HEK293 (cell line): Measurements from ENCODE around the gene PSD2.
A peak's percentile ranks its signal among the peaks of the same experiment; 100 is the strongest.

Experiments used
- CTCF ChIA-PET: fragments of 350-600 bp; formaldehyde crosslinking; extraction: SDS; loops from one replicate; lab custom pipeline; 2021; ENCODE audit warnings: antibody characterized with exemption; lab: Yijun Ruan, JAX
- POLR2A ChIA-PET: fragments of 300-600 bp; formaldehyde crosslinking; extraction: SDS; loops from one replicate; lab custom pipeline; 2020; ENCODE audit warnings: antibody characterized with exemption, inconsistent platforms; lab: Yijun Ruan, JAX
- H3K27ac ChIP-seq: fragments of 200-500 bp; sonication (Bioruptor generic); 2 replicates; pipeline ENCODE4 v1.5.1; 2014; ENCODE audit warnings: low read depth, low read length, control low read depth, inconsistent platforms; ENCODE audit errors: extremely low read depth
- H3K36me3 ChIP-seq, 2 experiments: fragments of 200-500 bp in 1 of 2; sonication (Bioruptor generic) in 1 of 2; 1 replicate in 1 of 2; 2 replicates in 1 of 2; pipeline ENCODE4 v1.5.1; 2014 to 2017; ENCODE audit warnings: inconsistent platforms in 2 of 2, low read length in 2 of 2; ENCODE audit not compliant: control insufficient read depth in 2 of 2, insufficient read depth in 1 of 2
- H3K4me1 ChIP-seq: fragments of 200-500 bp; sonication (Bioruptor generic); 2 replicates; pipeline ENCODE4 v1.5.1; 2014; ENCODE audit warnings: mild to moderate bottlenecking, low read length, inconsistent platforms; ENCODE audit not compliant: control insufficient read depth, insufficient read depth
- H3K4me3 ChIP-seq: 2 replicates; pipeline ENCODE4 v1.5.1; 2011; ENCODE audit warnings: low read depth, mild to moderate bottlenecking, control low read depth, low read length, moderate library complexity
- H3K9me3 ChIP-seq: fragments of 200-500 bp; sonication (Bioruptor generic); 2 replicates; pipeline ENCODE4 v1.5.1; 2014; ENCODE audit warnings: low read depth, low read length, inconsistent platforms; ENCODE audit not compliant: control insufficient read depth, insufficient read depth
- BCL11B ChIP-seq: fragments of 450-650 bp; formaldehyde crosslinking; IDR thresholded peaks from 2 replicates; pipeline ENCODE4 v1.5.1; 2016; ENCODE audit warnings: low read depth, missing biosample characterization, missing genetic modification characterization
- EGR2 ChIP-seq: fragments of 450-650 bp; formaldehyde crosslinking; IDR thresholded peaks from 2 replicates; pipeline ENCODE4 v1.5.1; 2016; ENCODE audit warnings: low read depth, missing biosample characterization, missing genetic modification characterization
- IKZF3 ChIP-seq: fragments of 450-650 bp; IDR thresholded peaks from 2 replicates; pipeline ENCODE4 v1.5.0; 2018; ENCODE audit warnings: missing biosample characterization, mild to moderate bottlenecking, missing genetic modification characterization, moderate library complexity
- KLF7 ChIP-seq: fragments of 450-650 bp; formaldehyde crosslinking; IDR thresholded peaks from 2 replicates; pipeline ENCODE4 v1.5.1; 2016; ENCODE audit warnings: missing biosample characterization, missing genetic modification characterization, borderline replicate concordance
- SCRT2 ChIP-seq: fragments of 450-650 bp; formaldehyde crosslinking; IDR thresholded peaks from 2 replicates; pipeline ENCODE4 v1.5.1; 2016; ENCODE audit warnings: missing biosample characterization, missing genetic modification characterization
- SETDB1 ChIP-seq: IDR thresholded peaks from one replicate; pipeline ENCODE4 v1.6.1; 2017; ENCODE audit warnings: mild to moderate bottlenecking, low read length, moderate library complexity, mixed read lengths; ENCODE audit not compliant: insufficient read length
- YY1 ChIP-seq: fragments of 450-650 bp; formaldehyde crosslinking; IDR thresholded peaks from 2 replicates; pipeline ENCODE4 v1.5.1; 2018; ENCODE audit warnings: missing biosample characterization, missing genetic modification characterization
- ZBTB21 ChIP-seq: fragments of 450-650 bp; formaldehyde crosslinking; IDR thresholded peaks from 2 replicates; pipeline ENCODE4 v1.5.1; 2017; ENCODE audit warnings: missing biosample characterization, missing genetic modification characterization
- ZEB2 ChIP-seq: fragments of 450-650 bp; formaldehyde crosslinking; IDR thresholded peaks from 2 replicates; pipeline ENCODE4 v1.5.1; 2016; ENCODE audit warnings: missing biosample characterization, missing genetic modification characterization
- ZFP41 ChIP-seq: fragments of 450-650 bp; formaldehyde crosslinking; IDR thresholded peaks from 2 replicates; pipeline ENCODE4 v1.5.1; 2016; ENCODE audit warnings: missing biosample characterization, missing genetic modification characterization, borderline replicate concordance
- ZFP69B ChIP-seq: fragments of 450-650 bp; formaldehyde crosslinking; IDR thresholded peaks from 2 replicates; pipeline ENCODE4 v1.5.1; 2016; ENCODE audit warnings: missing biosample characterization, missing genetic modification characterization
- ZNF146 ChIP-seq: fragments of 450-650 bp; formaldehyde crosslinking; IDR thresholded peaks from 2 replicates; pipeline ENCODE4 v1.5.1; 2016; ENCODE audit warnings: missing biosample characterization, missing genetic modification characterization
- ZNF350 ChIP-seq: fragments of 450-650 bp; formaldehyde crosslinking; IDR thresholded peaks from 2 replicates; pipeline ENCODE4 v1.5.0; 2017; ENCODE audit warnings: missing biosample characterization, mild to moderate bottlenecking, missing genetic modification characterization
- ZNF416 ChIP-seq: fragments of 450-650 bp; formaldehyde crosslinking; IDR thresholded peaks from 2 replicates; pipeline ENCODE4 v1.5.1; 2016; ENCODE audit warnings: missing biosample characterization, missing genetic modification characterization
- ZNF423 ChIP-seq: fragments of 450-650 bp; formaldehyde crosslinking; IDR thresholded peaks from 2 replicates; pipeline ENCODE4 v1.5.1; 2016; ENCODE audit warnings: missing biosample characterization, missing genetic modification characterization
- ZNF48 ChIP-seq: fragments of 450-650 bp; formaldehyde crosslinking; IDR thresholded peaks from 2 replicates; pipeline ENCODE4 v1.5.1; 2016; ENCODE audit warnings: missing biosample characterization, missing genetic modification characterization
- ZNF549 ChIP-seq: fragments of 450-650 bp; IDR thresholded peaks from 2 replicates; pipeline ENCODE4 v1.5.1; 2018; ENCODE audit warnings: missing biosample characterization, missing genetic modification characterization, mild to moderate bottlenecking, inconsistent platforms, moderate library complexity
- ZNF560 ChIP-seq: fragments of 450-650 bp; formaldehyde crosslinking; IDR thresholded peaks from 2 replicates; pipeline ENCODE4 v1.5.1; 2017; ENCODE audit warnings: missing biosample characterization, missing genetic modification characterization, borderline replicate concordance
- ZNF571 ChIP-seq: fragments of 450-650 bp; formaldehyde crosslinking; IDR thresholded peaks from 2 replicates; pipeline ENCODE4 v1.5.0; 2017; ENCODE audit warnings: missing biosample characterization, missing genetic modification characterization
- ZNF624 ChIP-seq: fragments of 450-650 bp; formaldehyde crosslinking; IDR thresholded peaks from 2 replicates; pipeline ENCODE4 v1.5.1; 2017; ENCODE audit warnings: missing biosample characterization, missing genetic modification characterization
- ZNF776 ChIP-seq: fragments of 450-650 bp; formaldehyde crosslinking; IDR thresholded peaks from 2 replicates; pipeline ENCODE4 v1.5.0; 2017; ENCODE audit warnings: missing biosample characterization, missing genetic modification characterization, borderline replicate concordance
- ZNF843 ChIP-seq: fragments of 450-650 bp; formaldehyde crosslinking; IDR thresholded peaks from 2 replicates; pipeline ENCODE4 v1.5.1; 2016; ENCODE audit warnings: missing biosample characterization, missing genetic modification characterization
- TF ChIP-seq, protein P1 (sequence below): fragments of 450-650 bp; formaldehyde crosslinking; IDR thresholded peaks from 2 replicates; pipeline ENCODE4 v1.5.1; 2016; ENCODE audit warnings: missing biosample characterization, missing genetic modification characterization
- TF ChIP-seq, protein P2 (sequence below): fragments of 450-650 bp; formaldehyde crosslinking; IDR thresholded peaks from 2 replicates; pipeline ENCODE4 v1.5.1; 2017; ENCODE audit warnings: missing biosample characterization, missing genetic modification characterization
- TF ChIP-seq, protein P3 (sequence below): sonication (generic); formaldehyde crosslinking; IDR thresholded peaks from 2 replicates; pipeline ENCODE4 v1.8.1; 2022; ENCODE audit warnings: mild to moderate bottlenecking, moderate library complexity, missing genetic modification reagents
- TF ChIP-seq, protein P4 (sequence below): fragments of 450-650 bp; formaldehyde crosslinking; IDR thresholded peaks from 2 replicates; pipeline ENCODE4 v1.5.1; 2016; ENCODE audit warnings: missing biosample characterization, missing genetic modification characterization, borderline replicate concordance

PSD2 gene

GRCh38 chr5:139849501-139849900 lies 53.9 kb downstream of the PSD2 start:
- no peak overlapping the region for H3K27ac ChIP-seq
- ChIA-PET CTCF (interaction anchor here (0.6 to 3.1 kb wide), 4 partner anchors 14 to 223 kb away, joined by 3 to 17 read pairs (median 13); no protein-coding TSS in a partner anchor), POLR2A (no interaction called here)
- H3K4me3 ChIP-seq, result no peak overlapping the region
- no peaks in the 10 kb centered on the region for H3K9me3 ChIP-seq
- H3K36me3 ChIP-seq, result peaks cover 0 to 30% of the 10 kb centered on the region in 2 experiments; a peak in 1 of 3 replicates
- H3K4me1 ChIP-seq, result no peaks in the 10 kb centered on the region
- no peak for TF ChIP-seq ZNF350 (tag by site-specific recombination)
- TF ChIP-seq EGR2, result no peak
- no peak for TF ChIP-seq BCL11B (tag by site-specific recombination)
- no peak for TF ChIP-seq ZNF146 (tag by site-specific recombination)
- TF ChIP-seq, protein P1, sequence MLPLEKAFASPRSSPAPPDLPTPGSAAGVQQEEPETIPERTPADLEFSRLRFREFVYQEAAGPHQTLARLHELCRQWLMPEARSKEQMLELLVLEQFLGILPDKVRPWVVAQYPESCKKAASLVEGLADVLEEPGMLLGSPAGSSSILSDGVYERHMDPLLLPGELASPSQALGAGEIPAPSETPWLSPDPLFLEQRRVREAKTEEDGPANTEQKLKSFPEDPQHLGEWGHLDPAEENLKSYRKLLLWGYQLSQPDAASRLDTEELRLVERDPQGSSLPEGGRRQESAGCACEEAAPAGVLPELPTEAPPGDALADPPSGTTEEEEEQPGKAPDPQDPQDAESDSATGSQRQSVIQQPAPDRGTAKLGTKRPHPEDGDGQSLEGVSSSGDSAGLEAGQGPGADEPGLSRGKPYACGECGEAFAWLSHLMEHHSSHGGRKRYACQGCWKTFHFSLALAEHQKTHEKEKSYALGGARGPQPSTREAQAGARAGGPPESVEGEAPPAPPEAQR, result no peak
- no peak for TF ChIP-seq ZNF624 (tag by site-specific recombination)
- TF ChIP-seq, protein P2, sequence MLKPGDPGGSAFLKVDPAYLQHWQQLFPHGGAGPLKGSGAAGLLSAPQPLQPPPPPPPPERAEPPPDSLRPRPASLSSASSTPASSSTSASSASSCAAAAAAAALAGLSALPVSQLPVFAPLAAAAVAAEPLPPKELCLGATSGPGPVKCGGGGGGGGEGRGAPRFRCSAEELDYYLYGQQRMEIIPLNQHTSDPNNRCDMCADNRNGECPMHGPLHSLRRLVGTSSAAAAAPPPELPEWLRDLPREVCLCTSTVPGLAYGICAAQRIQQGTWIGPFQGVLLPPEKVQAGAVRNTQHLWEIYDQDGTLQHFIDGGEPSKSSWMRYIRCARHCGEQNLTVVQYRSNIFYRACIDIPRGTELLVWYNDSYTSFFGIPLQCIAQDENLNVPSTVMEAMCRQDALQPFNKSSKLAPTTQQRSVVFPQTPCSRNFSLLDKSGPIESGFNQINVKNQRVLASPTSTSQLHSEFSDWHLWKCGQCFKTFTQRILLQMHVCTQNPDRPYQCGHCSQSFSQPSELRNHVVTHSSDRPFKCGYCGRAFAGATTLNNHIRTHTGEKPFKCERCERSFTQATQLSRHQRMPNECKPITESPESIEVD, result no peak
- no peak for TF ChIP-seq ZFP41 (tag by site-specific recombination)
- TF ChIP-seq ZFP69B, result no peak
- no peak for TF ChIP-seq ZNF571 (tag by site-specific recombination)
- TF ChIP-seq, protein P3, sequence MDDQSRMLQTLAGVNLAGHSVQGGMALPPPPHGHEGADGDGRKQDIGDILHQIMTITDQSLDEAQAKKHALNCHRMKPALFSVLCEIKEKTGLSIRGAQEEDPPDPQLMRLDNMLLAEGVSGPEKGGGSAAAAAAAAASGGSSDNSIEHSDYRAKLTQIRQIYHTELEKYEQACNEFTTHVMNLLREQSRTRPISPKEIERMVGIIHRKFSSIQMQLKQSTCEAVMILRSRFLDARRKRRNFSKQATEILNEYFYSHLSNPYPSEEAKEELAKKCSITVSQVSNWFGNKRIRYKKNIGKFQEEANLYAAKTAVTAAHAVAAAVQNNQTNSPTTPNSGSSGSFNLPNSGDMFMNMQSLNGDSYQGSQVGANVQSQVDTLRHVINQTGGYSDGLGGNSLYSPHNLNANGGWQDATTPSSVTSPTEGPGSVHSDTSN (CRISPR knock-in tag), result no peak

GRCh38 chr5:139849942-139850341 lies 54.3 kb downstream of the PSD2 start:
- ChIA-PET POLR2A (no interaction called here), CTCF (interaction anchor here (0.6 to 3.1 kb wide), 5 partner anchors 12 to 223 kb away, joined by 3 to 17 read pairs (median 11); no protein-coding TSS in a partner anchor)
- no peak overlapping the region for H3K4me3 ChIP-seq
- H3K9me3 ChIP-seq, result no peaks in the 10 kb centered on the region
- H3K36me3 ChIP-seq, result peaks cover 0 to 30% of the 10 kb centered on the region in 2 experiments; a peak in 1 of 3 replicates
- no peak overlapping the region for H3K27ac ChIP-seq
- TF ChIP-seq SCRT2 (tag by site-specific recombination) (peak; percentile 59; the same call in 1 of the 2 replicates), YY1 (no peak)
- no peaks in the 10 kb centered on the region for H3K4me1 ChIP-seq

- H3K4me3 ChIP-seq, result no peak overlapping the region
- no peak overlapping the region for H3K27ac ChIP-seq
- no peaks in the 10 kb centered on the region for H3K9me3 ChIP-seq
- POLR2A ChIA-PET, result no interaction called here
- CTCF ChIA-PET, result interaction anchor here (0.8 to 3.1 kb wide), 4 partner anchors 11 to 118 kb away, joined by 3 to 17 read pairs (median 13); no protein-coding TSS in a partner anchor
- H3K36me3 ChIP-seq, result peaks cover 0 to 30% of the 10 kb centered on the region in 2 experiments; a peak in 1 of 3 replicates
- H3K4me1 ChIP-seq, result no peaks in the 10 kb centered on the region
- no peak for TF ChIP-seq ZNF48 (tag by site-specific recombination)
- TF ChIP-seq KLF7 (tag by site-specific recombination), result no peak
- TF ChIP-seq ZNF776 (tag by site-specific recombination), result no peak
- no peak for TF ChIP-seq ZNF416 (tag by site-specific recombination)
- TF ChIP-seq SETDB1, result no peak
- no peak for TF ChIP-seq ZNF843
- TF ChIP-seq, protein P4, sequence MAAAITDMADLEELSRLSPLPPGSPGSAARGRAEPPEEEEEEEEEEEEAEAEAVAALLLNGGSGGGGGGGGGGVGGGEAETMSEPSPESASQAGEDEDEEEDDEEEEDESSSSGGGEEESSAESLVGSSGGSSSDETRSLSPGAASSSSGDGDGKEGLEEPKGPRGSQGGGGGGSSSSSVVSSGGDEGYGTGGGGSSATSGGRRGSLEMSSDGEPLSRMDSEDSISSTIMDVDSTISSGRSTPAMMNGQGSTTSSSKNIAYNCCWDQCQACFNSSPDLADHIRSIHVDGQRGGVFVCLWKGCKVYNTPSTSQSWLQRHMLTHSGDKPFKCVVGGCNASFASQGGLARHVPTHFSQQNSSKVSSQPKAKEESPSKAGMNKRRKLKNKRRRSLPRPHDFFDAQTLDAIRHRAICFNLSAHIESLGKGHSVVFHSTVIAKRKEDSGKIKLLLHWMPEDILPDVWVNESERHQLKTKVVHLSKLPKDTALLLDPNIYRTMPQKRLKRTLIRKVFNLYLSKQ, result no peak
- TF ChIP-seq ZBTB21, result no peak
- TF ChIP-seq ZNF423 (tag by site-specific recombination), result no peak
- TF ChIP-seq ZNF549 (tag by site-specific recombination), result no peak
- no peak for TF ChIP-seq IKZF3 (tag by site-specific recombination)
- no peak for TF ChIP-seq ZEB2
- no peak for TF ChIP-seq ZNF560 (tag by site-specific recombination)
Measured at GRCh38 chr5:139850423-139851016, 54.9 kb downstream of the PSD2 start.
